PC-3 (cell line): ENCODE measurements around the gene PRKCE. TPM values are rescaled to one million over a fixed set of nuclear protein-coding genes. Genes with fewer than 3 reads are reported as not detected.

Experiments
- ATAC-seq: fragments of 200-7000 bp; cut with Tn5 transposase; 2 replicates; pipeline ENCODE4 v1.9.1; 2020; ENCODE audit warnings: mild to moderate bottlenecking, moderate library complexity
- BruUV-seq: library from RNA; stranded (reverse); fragments of 400-500 nt; replicated peaks from 2 replicates; lab custom pipeline; 2021; lab: Mats Ljungman, UMichigan
- CTCF ChIA-PET: fragments of 300-600 bp; sonication (Branson Sonifier 250); formaldehyde crosslinking; loops from one replicate; lab custom pipeline; 2022; ENCODE audit warnings: antibody characterized with exemption; lab: Charles Lee
- POLR2A ChIA-PET: fragments of 300-600 bp; sonication (Branson Sonifier 250); formaldehyde crosslinking; loops from one replicate; lab custom pipeline; 2022; ENCODE audit warnings: antibody characterized with exemption; ENCODE audit not compliant: unreplicated experiment; lab: Charles Lee
- DNase-seq: peaks from one replicate; pipeline ENCODE4 v3.0.0-alpha.2; 2015
- H2AFZ ChIP-seq: fragments of 300-600 bp; sonication (generic); 2 replicates; pipeline ENCODE4 v1.6.0; 2016; ENCODE audit warnings: antibody characterized with exemption, low read length
- H3F3A ChIP-seq: fragments of 300-600 bp; sonication (generic); one replicate; pipeline ENCODE4 v1.6.0; 2017; ENCODE audit warnings: antibody characterized with exemption, low read length, control low read depth, mild to moderate bottlenecking; ENCODE audit not compliant: unreplicated experiment
- H3K27ac ChIP-seq: fragments of 300-600 bp; sonication (generic); 2 replicates; pipeline ENCODE4 v1.5.1; 2016; ENCODE audit warnings: mild to moderate bottlenecking, low read length
- H3K27me3 ChIP-seq: fragments of 300-600 bp; sonication (generic); 2 replicates; pipeline ENCODE4 v1.6.1; 2016; ENCODE audit warnings: low read length, mixed read lengths
- H3K36me3 ChIP-seq: fragments of 300-600 bp; sonication (generic); 2 replicates; pipeline ENCODE4 v1.6.1; 2016; ENCODE audit warnings: low read depth, mixed run types, low read length, mixed read lengths
- H3K4me1 ChIP-seq: fragments of 300-600 bp; sonication (generic); 2 replicates; pipeline ENCODE4 v1.5.1; 2016; ENCODE audit warnings: low read length; ENCODE audit not compliant: insufficient read depth
- H3K4me2 ChIP-seq: fragments of 300-600 bp; sonication (generic); 2 replicates; pipeline ENCODE4 v1.6.0; 2016; ENCODE audit warnings: low read length
- H3K4me3 ChIP-seq: fragments of 300-600 bp; sonication (generic); 2 replicates; pipeline ENCODE4 v1.5.1; 2016; ENCODE audit warnings: mild to moderate bottlenecking, low read length, mixed read lengths
- H3K79me2 ChIP-seq: fragments of 300-600 bp; sonication (generic); 2 replicates; pipeline ENCODE4 v1.6.1; 2017; ENCODE audit warnings: low read length, mixed read lengths
- H3K9ac ChIP-seq: fragments of 300-600 bp; sonication (generic); 2 replicates; pipeline ENCODE4 v1.6.0; 2016; ENCODE audit warnings: mild to moderate bottlenecking, low read length
- H3K9me2 ChIP-seq: fragments of 300-600 bp; sonication (generic); replicated peaks from 2 replicates; pipeline ENCODE4 v1.6.1; 2016; ENCODE audit warnings: mixed run types, low read length, mixed read lengths
- H3K9me3 ChIP-seq: fragments of 300-600 bp; sonication (generic); 2 replicates; pipeline ENCODE4 v1.6.1; 2016; ENCODE audit warnings: low read length, mixed read lengths
- H4K20me1 ChIP-seq: fragments of 300-600 bp; sonication (generic); 2 replicates; pipeline ENCODE4 v1.6.1; 2016; ENCODE audit warnings: low read length, mixed read lengths
- EZH2 ChIP-seq: fragments of 300-600 bp; sonication (generic); IDR thresholded peaks from one replicate; pipeline ENCODE4 v1.6.1; 2017; ENCODE audit warnings: antibody characterized with exemption, mild to moderate bottlenecking, low read length; ENCODE audit not compliant: unreplicated experiment
- EZH2phosphoT487 ChIP-seq: fragments of 300-600 bp; sonication (generic); IDR thresholded peaks from 2 replicates; pipeline ENCODE4 v1.6.1; 2018; ENCODE audit warnings: mild to moderate bottlenecking, antibody characterized with exemption, low read length, borderline replicate concordance
- intact Hi-C: fragments of 100-400 bp; cut with micrococcal nuclease; formaldehyde crosslinking; loops from 2 replicates; pipeline ENCODE4 v1.9.0; 2023
- total RNA-seq: library from RNA; depleted of rRNA; stranded (reverse); fragments of >200 nt; gene quantifications from 2 replicates; pipeline ENCODE4 v1.2.3, GENCODE V29; 2014
- TF ChIP-seq, protein P1 (sequence below): fragments of 300-600 bp; sonication (generic); conservative IDR thresholded peaks from 2 replicates; pipeline ENCODE4 v1.5.1; 2017; ENCODE audit warnings: antibody characterized with exemption, low read depth, mild to moderate bottlenecking, low read length

The PRKCE gene
- total RNA-seq, 1 experiment from 2014 or later = 7.0 TPM

- H3K4me2 ChIP-seq = no peak overlapping the region
- ATAC-seq = no peak
- no peak for DNase-seq
These were observed 274.3 kb downstream of the PRKCE start for GRCh38 chr2:45925636-45926366.

GRCh38 chr2:45928946-45929345 lies 277.5 kb downstream of the PRKCE start:
- no peak overlapping the region for H3K4me2 ChIP-seq
- ATAC-seq = no peak
- BruUV-seq = no TSS peak
- H3K79me2 ChIP-seq = no peaks in the 10 kb centered on the region
- ChIA-PET CTCF (interaction anchor here (0.7 kb wide), 1 partner anchor 553 kb away, joined by 3 read pairs; no protein-coding TSS in a partner anchor), POLR2A (interaction anchor here (0.6 kb wide), 1 partner anchor 153 kb away, joined by 11 read pairs; no protein-coding TSS in a partner anchor)
- peaks cover 6% of the 10 kb centered on the region for H3K4me1 ChIP-seq
- H3K9me3 ChIP-seq = no peaks in the 10 kb centered on the region
- H3K27me3 ChIP-seq = no peaks in the 10 kb centered on the region
- no peak for DNase-seq
- no peak for TF ChIP-seq EZH2
- no peaks in the 10 kb centered on the region for H4K20me1 ChIP-seq
- H3K36me3 ChIP-seq = no peaks in the 10 kb centered on the region
- no peak overlapping the region for H3K9ac ChIP-seq
- H2AFZ ChIP-seq = no peak overlapping the region
- H3K27ac ChIP-seq = no peak overlapping the region
- intact Hi-C loops = no loop called here
- H3K9me2 ChIP-seq = no peaks in the 10 kb centered on the region
- H3K4me3 ChIP-seq = no peak overlapping the region
- H3F3A ChIP-seq = no peaks in the 10 kb centered on the region

More at GRCh38 chr2:45925636-45926366, 274.3 kb downstream of the PRKCE start:
- Histone ChIP-seq H3F3A (no peaks in the 10 kb centered on the region), H3K9ac (no peak overlapping the region), H3K27me3 (no peaks in the 10 kb centered on the region), H3K79me2 (no peaks in the 10 kb centered on the region), H3K4me3 (no peak overlapping the region), H3K9me3 (no peaks in the 10 kb centered on the region), H4K20me1 (no peaks in the 10 kb centered on the region), H3K4me1 (peaks cover 18% of the 10 kb centered on the region), H2AFZ (no peak overlapping the region), H3K9me2 (no peaks in the 10 kb centered on the region), H3K27ac (no peak overlapping the region), H3K36me3 (no peaks in the 10 kb centered on the region)
- CTCF ChIA-PET = no interaction called here
- POLR2A ChIA-PET = no interaction called here
- TF ChIP-seq, protein P1, sequence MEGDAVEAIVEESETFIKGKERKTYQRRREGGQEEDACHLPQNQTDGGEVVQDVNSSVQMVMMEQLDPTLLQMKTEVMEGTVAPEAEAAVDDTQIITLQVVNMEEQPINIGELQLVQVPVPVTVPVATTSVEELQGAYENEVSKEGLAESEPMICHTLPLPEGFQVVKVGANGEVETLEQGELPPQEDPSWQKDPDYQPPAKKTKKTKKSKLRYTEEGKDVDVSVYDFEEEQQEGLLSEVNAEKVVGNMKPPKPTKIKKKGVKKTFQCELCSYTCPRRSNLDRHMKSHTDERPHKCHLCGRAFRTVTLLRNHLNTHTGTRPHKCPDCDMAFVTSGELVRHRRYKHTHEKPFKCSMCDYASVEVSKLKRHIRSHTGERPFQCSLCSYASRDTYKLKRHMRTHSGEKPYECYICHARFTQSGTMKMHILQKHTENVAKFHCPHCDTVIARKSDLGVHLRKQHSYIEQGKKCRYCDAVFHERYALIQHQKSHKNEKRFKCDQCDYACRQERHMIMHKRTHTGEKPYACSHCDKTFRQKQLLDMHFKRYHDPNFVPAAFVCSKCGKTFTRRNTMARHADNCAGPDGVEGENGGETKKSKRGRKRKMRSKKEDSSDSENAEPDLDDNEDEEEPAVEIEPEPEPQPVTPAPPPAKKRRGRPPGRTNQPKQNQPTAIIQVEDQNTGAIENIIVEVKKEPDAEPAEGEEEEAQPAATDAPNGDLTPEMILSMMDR = no peak
- TF ChIP-seq EZH2phosphoT487 = no peak
- TF ChIP-seq EZH2 = no peak
- intact Hi-C loops = no loop called here
- no TSS peak for BruUV-seq

DNA sequence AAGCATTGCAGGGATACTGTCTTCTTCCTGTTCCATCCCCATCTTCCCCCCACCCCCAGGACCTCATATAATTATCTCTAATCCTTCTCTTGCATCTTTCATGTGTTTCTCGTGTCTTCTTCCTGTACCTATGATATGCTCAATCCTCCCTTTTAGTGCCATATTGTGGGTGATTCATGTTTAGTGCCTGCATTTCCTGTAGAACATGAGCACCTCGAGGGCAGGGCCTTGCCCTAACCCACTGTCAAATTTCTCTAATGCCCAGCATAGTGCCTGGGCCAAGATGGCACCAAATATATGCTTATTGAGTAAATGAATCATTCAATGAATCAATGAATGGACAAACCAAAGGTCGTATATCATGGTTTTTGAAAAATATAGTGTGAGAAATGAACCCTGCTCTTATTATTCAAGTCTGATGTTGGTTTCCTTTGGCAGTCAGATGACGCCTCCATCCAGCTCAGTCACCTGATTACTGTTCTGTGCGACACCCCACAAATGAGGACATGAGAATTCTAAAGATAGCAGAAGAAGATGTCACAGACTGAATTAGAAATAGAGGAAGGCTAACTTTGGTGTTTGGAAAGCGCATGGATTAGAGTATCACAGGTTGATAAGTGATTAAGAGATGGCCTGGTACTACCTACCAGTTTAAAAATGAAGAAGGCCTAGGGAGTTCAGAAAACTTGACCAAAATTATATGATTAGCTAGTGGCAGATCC lies 278.4 kb downstream of the PRKCE start:
- intact Hi-C loops = no loop called here
- no peak for ATAC-seq
- no peaks in the 10 kb centered on the region for H4K20me1 ChIP-seq
- BruUV-seq = no TSS peak
- no peaks in the 10 kb centered on the region for H3F3A ChIP-seq
- H3K9ac ChIP-seq = no peak overlapping the region
- H3K36me3 ChIP-seq = no peaks in the 10 kb centered on the region
- TF ChIP-seq EZH2 = no peak
- TF ChIP-seq, protein P1 = no peak
- no peak for TF ChIP-seq EZH2phosphoT487
- no peaks in the 10 kb centered on the region for H3K9me3 ChIP-seq
- no peak overlapping the region for H3K27ac ChIP-seq
- peaks cover 6% of the 10 kb centered on the region for H3K4me1 ChIP-seq
- no peak overlapping the region for H3K4me2 ChIP-seq
- no peaks in the 10 kb centered on the region for H3K79me2 ChIP-seq
- no peak for DNase-seq
- no peaks in the 10 kb centered on the region for H3K27me3 ChIP-seq
- no peak overlapping the region for H3K4me3 ChIP-seq
- H3K9me2 ChIP-seq = no peaks in the 10 kb centered on the region
- ChIA-PET POLR2A (interaction anchor here (0.5 to 0.6 kb wide), 2 partner anchors 10 to 154 kb away, joined by 5 to 11 read pairs; no protein-coding TSS in a partner anchor), CTCF (interaction anchor here (0.7 kb wide), 1 partner anchor 552 kb away, joined by 3 read pairs; no protein-coding TSS in a partner anchor)
- no peak overlapping the region for H2AFZ ChIP-seq
